ENCODE measurements around the gene RPS29. TPM values are rescaled to one million over a fixed set of nuclear protein-coding genes. Genes with fewer than 3 reads are reported as not detected.
"Not testable (repeated sequence)": the region's sequence is repeated elsewhere in the genome, so short reads cannot be mapped to it uniquely, and the experiment has no call there.

Gene RPS29
- total RNA-seq, 3 donors from 2014 or later (not counting 1 experiment from before 2014, with no cell fraction given): 1,124 to 1,711 (median 1,654) TPM

DNA sequence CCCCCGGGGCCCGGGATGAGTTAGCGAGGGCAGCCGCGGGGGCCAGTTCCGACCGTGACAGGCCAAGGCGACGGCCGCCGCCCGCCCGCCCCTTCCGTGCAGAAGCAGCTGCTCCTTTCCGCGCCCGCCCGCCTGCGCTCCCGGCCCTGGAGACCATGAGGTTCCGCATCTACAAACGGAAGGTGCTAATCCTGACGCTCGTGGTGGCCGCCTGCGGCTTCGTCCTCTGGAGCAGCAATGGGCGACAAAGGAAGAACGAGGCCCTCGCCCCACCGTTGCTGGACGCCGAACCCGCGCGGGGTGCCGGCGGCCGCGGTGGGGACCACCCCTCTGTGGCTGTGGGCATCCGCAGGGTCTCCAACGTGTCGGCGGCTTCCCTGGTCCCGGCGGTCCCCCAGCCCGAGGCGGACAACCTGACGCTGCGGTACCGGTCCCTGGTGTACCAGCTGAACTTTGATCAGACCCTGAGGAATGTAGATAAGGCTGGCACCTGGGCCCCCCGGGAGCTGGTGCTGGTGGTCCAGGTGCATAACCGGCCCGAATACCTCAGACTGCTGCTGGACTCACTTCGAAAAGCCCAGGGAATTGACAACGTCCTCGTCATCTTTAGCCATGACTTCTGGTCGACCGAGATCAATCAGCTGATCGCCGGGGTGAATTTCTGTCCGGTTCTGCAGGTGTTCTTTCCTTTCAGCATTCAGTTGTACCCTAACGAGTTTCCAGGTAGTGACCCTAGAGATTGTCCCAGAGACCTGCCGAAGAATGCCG lies 35.1 kb upstream of the RPS29 start:
- peak; percentile 21 to 50 (median 24) for ATAC-seq
- H3K4me3 ChIP-seq (ENCODE audit: low read length): peak overlapping the region; percentile 83
- intact Hi-C loops (cut with micrococcal nuclease): loop anchor here (2.0 to 10.0 kb wide), 2 partner anchors 72 to 694 kb away; partner anchors contain the start of genes DMAC2L, KLHDC1 and L2HGDH
- H3K36me3 ChIP-seq (ENCODE audit: control insufficient read depth, insufficient read depth, low read length): peaks cover 23% of the 10 kb centered on the region
- H3K36me3 Mint-ChIP-seq: peaks cover 12% of the 10 kb centered on the region
- no peaks in the 10 kb centered on the region for H3K27me3 Mint-ChIP-seq (ENCODE audit: low read depth in 2 of 2)
- no peaks in the 10 kb centered on the region for H3K27me3 ChIP-seq (ENCODE audit: control insufficient read depth, insufficient read depth, low read length)
- no peaks in the 10 kb centered on the region for H3K9me3 Mint-ChIP-seq
- peak overlapping the region; percentile 98 for H3K4me3 Mint-ChIP-seq
- DNase-seq: peak in 1 of 2 donors; percentile 33
- 3% methylated on average over 65 of the region's 65 CpGs for WGBS (ENCODE audit: insufficient coverage)
- peak overlapping the region; percentile 95 for H3K27ac ChIP-seq (ENCODE audit: low read length)
- H3K4me1 Mint-ChIP-seq: peaks cover 41 to 58% of the 10 kb centered on the region in 2 donors
- peak overlapping the region; percentile 99 for H3K27ac Mint-ChIP-seq
- peaks cover 29% of the 10 kb centered on the region for H3K4me1 ChIP-seq (ENCODE audit: control insufficient read depth, insufficient read depth, low read length)
- no peak for TF ChIP-seq CTCF (IDR thresholded peaks at IDR 0.05)
- H3K9me3 ChIP-seq (ENCODE audit: control insufficient read depth, insufficient read depth, low read length): no peaks in the 10 kb centered on the region

- peaks cover 41 to 58% of the 10 kb centered on the region in 2 donors for H3K4me1 Mint-ChIP-seq
- peaks cover 29% of the 10 kb centered on the region for H3K4me1 ChIP-seq (ENCODE audit: control insufficient read depth, insufficient read depth, low read length)
- H3K9me3 Mint-ChIP-seq: no peaks in the 10 kb centered on the region
These were observed 34.3 kb upstream of the RPS29 start, which contains the start of the genes MGAT2 and RPL36AL for GRCh38 chr14:49620182-49621113. Gene MGAT2 (plus strand): TSS chr14:49620799. CDS start chr14:49621269, 470 bp downstream. Gene RPL36AL (minus strand): TSS chr14:49620626. CDS start chr14:49619104, 1,522 bp downstream.

GRCh38 chr14:49619730-49620129 lies 33.5 kb upstream of the RPS29 start:
- peaks cover 29% of the 10 kb centered on the region for H3K4me1 ChIP-seq (ENCODE audit: control insufficient read depth, insufficient read depth, low read length)
- Mint-ChIP-seq H3K27me3 (ENCODE audit: low read depth in 2 of 2) (no peaks in the 10 kb centered on the region), H3K36me3 (peaks cover 12% of the 10 kb centered on the region), H3K9me3 (no peaks in the 10 kb centered on the region), H3K27ac (peak overlapping the region; percentile 99), H3K4me1 (peaks cover 41 to 58% of the 10 kb centered on the region in 2 donors), H3K4me3 (peak overlapping the region; percentile 98)
- TF ChIP-seq CTCF (IDR thresholded peaks at IDR 0.05): no peak
- H3K4me3 ChIP-seq (ENCODE audit: low read length): peak overlapping the region; percentile 83
- H3K27me3 ChIP-seq (ENCODE audit: control insufficient read depth, insufficient read depth, low read length): no peaks in the 10 kb centered on the region
- ATAC-seq: no peak
- no peak for DNase-seq
- intact Hi-C loops (cut with micrococcal nuclease): loop anchor here (1.0 to 10.0 kb wide), 5 partner anchors 15 to 695 kb away; partner anchors contain the start of genes DMAC2L, KLHDC1, L2HGDH and LRR1
- H3K27ac ChIP-seq (ENCODE audit: low read length): peak overlapping the region; percentile 95
- WGBS (ENCODE audit: insufficient coverage): 0% methylated on average over 10 of the region's 11 CpGs
- no peaks in the 10 kb centered on the region for H3K9me3 ChIP-seq (ENCODE audit: control insufficient read depth, insufficient read depth, low read length)
- peaks cover 20% of the 10 kb centered on the region for H3K36me3 ChIP-seq (ENCODE audit: control insufficient read depth, insufficient read depth, low read length)

More at GRCh38 chr14:49620182-49621113, 34.3 kb upstream of the RPS29 start, which contains the start of the genes MGAT2 and RPL36AL:
- Mint-ChIP-seq H3K27me3 (ENCODE audit: low read depth in 2 of 2) (no peaks in the 10 kb centered on the region), H3K36me3 (peaks cover 12% of the 10 kb centered on the region), H3K4me3 (peak within 1 kb of the TSS; percentile 98), H3K27ac (peak within 1 kb of the TSS; percentile 99)
- peaks cover 20% of the 10 kb centered on the region for H3K36me3 ChIP-seq (ENCODE audit: control insufficient read depth, insufficient read depth, low read length)
- no peaks in the 10 kb centered on the region for H3K9me3 ChIP-seq (ENCODE audit: control insufficient read depth, insufficient read depth, low read length)
- intact Hi-C loops (cut with micrococcal nuclease): loop anchor here (1.0 to 10.0 kb wide), 5 partner anchors 14 to 694 kb away; partner anchors contain the start of genes DMAC2L, KLHDC1, L2HGDH and LRR1
- peak within 1 kb of the TSS; percentile 83 for H3K4me3 ChIP-seq (ENCODE audit: low read length)
- ATAC-seq: peak; percentile 83 to 95 (median 89)
- peak; percentile 95 to 96 for DNase-seq
- WGBS (ENCODE audit: insufficient coverage): under 1% methylated on average over 85 of the region's 85 CpGs
- no peaks in the 10 kb centered on the region for H3K27me3 ChIP-seq (ENCODE audit: control insufficient read depth, insufficient read depth, low read length)
- peak within 1 kb of the TSS; percentile 95 for H3K27ac ChIP-seq (ENCODE audit: low read length)
- peak; percentile 18 for TF ChIP-seq CTCF (IDR thresholded peaks at IDR 0.05)

- Histone ChIP-seq H3K4me1 (ENCODE audit: control insufficient read depth, insufficient read depth, low read length) (peaks cover 29% of the 10 kb centered on the region), H3K27ac (ENCODE audit: low read length) (peak overlapping the region; percentile 95), H3K4me3 (ENCODE audit: low read length) (peak overlapping the region; percentile 83), H3K36me3 (ENCODE audit: control insufficient read depth, insufficient read depth, low read length) (peaks cover 20% of the 10 kb centered on the region)
- H3K9me3 ChIP-seq (ENCODE audit: control insufficient read depth, insufficient read depth, low read length); ATAC-seq; H3K27me3 Mint-ChIP-seq (ENCODE audit: low read depth in 2 of 2); DNase-seq; H3K27me3 ChIP-seq (ENCODE audit: control insufficient read depth, insufficient read depth, low read length); H3K9me3 Mint-ChIP-seq; intact Hi-C loops (cut with micrococcal nuclease): not testable (repeated sequence)
- H3K36me3 Mint-ChIP-seq: peaks cover 12% of the 10 kb centered on the region
- WGBS (ENCODE audit: insufficient coverage): 76% methylated on average over 19 of the region's 19 CpGs
- H3K27ac Mint-ChIP-seq: peak overlapping the region; percentile 99
- peaks cover 39 to 55% of the 10 kb centered on the region in 2 donors for H3K4me1 Mint-ChIP-seq
- H3K4me3 Mint-ChIP-seq: peak overlapping the region; percentile 98
These were observed 33.1 kb upstream of the RPS29 start for GRCh38 chr14:49619273-49619672.

Data from natural killer cell (primary cell).